HFFc6 (cell line): ENCODE data around the gene LRIT1. TPM values are rescaled to one million over a fixed set of nuclear protein-coding genes. Genes with fewer than 3 reads are reported as not detected.
"Not testable (repeated sequence)": the region's sequence is repeated elsewhere in the genome, so short reads cannot be mapped to it uniquely, and the experiment has no call there.

Experiments
- DNase-seq: peaks from one replicate; pipeline ENCODE4 v3.0.0-alpha.2; 2018
- H3K27ac Mint-ChIP-seq: 2 replicates; pipeline ENCODE4 v1.8.0; 2020; ENCODE audit warnings: mild to moderate bottlenecking, mixed read lengths
- H3K27me3 Mint-ChIP-seq: 2 replicates; pipeline ENCODE4 v1.8.0; 2021; ENCODE audit warnings: mild to moderate bottlenecking, moderate library complexity, mixed read lengths; ENCODE audit not compliant: insufficient read depth
- H3K36me3 Mint-ChIP-seq: 2 replicates; pipeline ENCODE4 v1.8.0; 2021; ENCODE audit warnings: low read depth, mixed read lengths
- H3K4me1 Mint-ChIP-seq: 2 replicates; pipeline ENCODE4 v1.8.0; 2020; ENCODE audit warnings: low read depth, mixed read lengths
- H3K4me3 Mint-ChIP-seq: 2 replicates; pipeline ENCODE4 v1.8.0; 2020; ENCODE audit warnings: mild to moderate bottlenecking, moderate library complexity, mixed read lengths
- H3K9me3 Mint-ChIP-seq: 2 replicates; pipeline ENCODE4 v1.8.0; 2020; ENCODE audit warnings: mild to moderate bottlenecking, mixed read lengths
- long read RNA-seq: library from polyadenylated mRNA; unstranded; transcript quantifications from one replicate; pipeline ENCODE4 v2.0.0, GENCODE V29; 2019
- total RNA-seq, 6 experiments: library from RNA; stranded (reverse); fragmentation: NEBNext Ultra II Directional; extraction: Animal tissue kit (Norgen Biotek cat#: 25700); gene quantifications; 2 replicates in 1 of 6; 3 replicates in 5 of 6; pipeline ENCODE4 v1.2.3, GENCODE V29; 2021
- TF ChIP-seq, protein P1 (sequence below): fragments of 200-600 bp; sonication (generic); IDR thresholded peaks from 2 replicates; pipeline ENCODE4 v1.5.0; 2021; ENCODE audit warnings: antibody characterized with exemption, mild to moderate bottlenecking

Gene LRIT1
- not detected for total RNA-seq
- long read RNA-seq, result 0 reads

DNA sequence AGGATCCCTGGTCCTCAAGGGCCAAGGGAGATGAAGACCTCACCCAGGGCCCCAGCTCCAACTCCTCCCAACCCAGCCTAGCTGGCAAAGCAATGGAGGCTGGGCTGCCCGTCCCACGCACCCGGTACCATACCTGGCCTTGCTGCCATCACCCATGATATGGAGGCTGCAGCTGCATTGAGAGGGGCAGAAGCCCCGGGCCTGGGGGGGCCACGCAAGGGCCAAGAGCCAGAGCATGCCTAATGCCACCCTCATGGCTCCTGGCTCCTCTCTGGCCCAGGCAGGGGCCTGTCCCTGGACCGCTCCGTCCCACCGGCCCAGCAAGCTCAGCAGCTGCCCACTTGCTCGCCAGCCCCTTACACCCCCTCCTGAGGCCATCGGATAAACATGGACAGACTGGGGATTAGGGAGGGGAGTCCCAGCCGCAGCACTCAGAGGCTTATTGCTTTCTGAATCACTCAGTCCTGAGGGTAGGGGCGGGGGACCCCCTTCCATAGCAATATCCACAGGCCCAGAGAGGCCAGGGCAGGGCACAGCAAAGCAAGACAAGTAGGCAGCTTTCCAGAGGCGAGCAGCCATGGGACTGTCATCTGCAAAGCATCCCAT, at the start of gene LRIT1:
LRIT1 (minus strand) TSS at position 362 of the 606 bp plus-strand sequence; CDS start at position 255, 107 bp downstream.
- Mint-ChIP-seq H3K9me3 (no peaks in the 10 kb centered on the region), H3K4me3 (no peak within 1 kb of the TSS), H3K27me3 (peaks cover 14% of the 10 kb centered on the region), H3K4me1 (no peaks in the 10 kb centered on the region), H3K36me3 (no peaks in the 10 kb centered on the region), H3K27ac (no peak within 1 kb of the TSS)
- TF ChIP-seq, protein P1, sequence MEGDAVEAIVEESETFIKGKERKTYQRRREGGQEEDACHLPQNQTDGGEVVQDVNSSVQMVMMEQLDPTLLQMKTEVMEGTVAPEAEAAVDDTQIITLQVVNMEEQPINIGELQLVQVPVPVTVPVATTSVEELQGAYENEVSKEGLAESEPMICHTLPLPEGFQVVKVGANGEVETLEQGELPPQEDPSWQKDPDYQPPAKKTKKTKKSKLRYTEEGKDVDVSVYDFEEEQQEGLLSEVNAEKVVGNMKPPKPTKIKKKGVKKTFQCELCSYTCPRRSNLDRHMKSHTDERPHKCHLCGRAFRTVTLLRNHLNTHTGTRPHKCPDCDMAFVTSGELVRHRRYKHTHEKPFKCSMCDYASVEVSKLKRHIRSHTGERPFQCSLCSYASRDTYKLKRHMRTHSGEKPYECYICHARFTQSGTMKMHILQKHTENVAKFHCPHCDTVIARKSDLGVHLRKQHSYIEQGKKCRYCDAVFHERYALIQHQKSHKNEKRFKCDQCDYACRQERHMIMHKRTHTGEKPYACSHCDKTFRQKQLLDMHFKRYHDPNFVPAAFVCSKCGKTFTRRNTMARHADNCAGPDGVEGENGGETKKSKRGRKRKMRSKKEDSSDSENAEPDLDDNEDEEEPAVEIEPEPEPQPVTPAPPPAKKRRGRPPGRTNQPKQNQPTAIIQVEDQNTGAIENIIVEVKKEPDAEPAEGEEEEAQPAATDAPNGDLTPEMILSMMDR, result no peak
- DNase-seq, result no peak

- Mint-ChIP-seq H3K9me3 (no peaks in the 10 kb centered on the region), H3K4me3 (no peak overlapping the region), H3K36me3 (no peaks in the 10 kb centered on the region), H3K4me1 (peaks cover 5% of the 10 kb centered on the region; the same call in 1 of the 2 replicates), H3K27me3 (peaks cover 2% of the 10 kb centered on the region; the same call in 1 of the 2 replicates), H3K27ac (no peak overlapping the region)
- TF ChIP-seq, protein P1, result no peak
- DNase-seq, result no peak
These were observed 48.9 kb upstream of the LRIT1 start for GRCh38 chr10:84290235-84290634.

- Mint-ChIP-seq H3K4me1 (peaks cover 5% of the 10 kb centered on the region; the same call in 1 of the 2 replicates), H3K9me3 (no peaks in the 10 kb centered on the region), H3K27me3 (peaks cover 2% of the 10 kb centered on the region; the same call in 1 of the 2 replicates), H3K36me3 (no peaks in the 10 kb centered on the region), H3K4me3 (no peak overlapping the region), H3K27ac (no peak overlapping the region)
- no peak for DNase-seq
- TF ChIP-seq, protein P1, result no peak
These were observed 48.3 kb upstream of the LRIT1 start for GRCh38 chr10:84289521-84290200.

- Mint-ChIP-seq H3K36me3 (no peaks in the 10 kb centered on the region), H3K4me1 (no peaks in the 10 kb centered on the region), H3K27ac (no peak overlapping the region)
These were observed 46.8 kb upstream of the LRIT1 start for GRCh38 chr10:84288151-84288550.

DNA sequence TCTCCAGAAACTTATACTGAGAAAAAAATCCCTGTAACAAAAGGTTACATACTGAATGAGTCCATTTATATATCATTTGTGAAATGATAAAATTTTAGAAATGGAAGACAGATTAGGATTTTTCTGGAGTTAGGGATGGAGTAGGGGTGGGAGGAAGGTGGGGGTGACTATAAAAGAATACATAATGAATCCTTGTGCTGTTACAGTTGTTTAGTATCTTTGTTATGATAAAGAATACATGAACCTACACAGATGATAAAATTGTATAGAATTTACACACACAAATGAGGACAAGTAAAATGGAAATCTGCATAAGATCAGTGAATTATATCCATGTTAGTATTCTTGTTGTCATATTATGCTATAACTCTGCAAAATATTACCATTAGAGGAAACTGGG, 45.3 kb upstream of the LRIT1 start:
- H3K27ac Mint-ChIP-seq, result no peak overlapping the region
- TF ChIP-seq, protein P1, result no peak
- no peaks in the 10 kb centered on the region for H3K4me1 Mint-ChIP-seq
- no peaks in the 10 kb centered on the region for H3K9me3 Mint-ChIP-seq
- H3K27me3 Mint-ChIP-seq, result peaks cover 2% of the 10 kb centered on the region; the same call in 1 of the 2 replicates
- no peak overlapping the region for H3K4me3 Mint-ChIP-seq
- no peak for DNase-seq
- H3K36me3 Mint-ChIP-seq, result no peaks in the 10 kb centered on the region

More at GRCh38 chr10:84288151-84288550, 46.8 kb upstream of the LRIT1 start:
- Mint-ChIP-seq H3K4me3 (no peak overlapping the region), H3K27me3 (peaks cover 2% of the 10 kb centered on the region; the same call in 1 of the 2 replicates), H3K9me3 (no peaks in the 10 kb centered on the region)
- DNase-seq, result no peak
- TF ChIP-seq, protein P1, result no peak

DNA sequence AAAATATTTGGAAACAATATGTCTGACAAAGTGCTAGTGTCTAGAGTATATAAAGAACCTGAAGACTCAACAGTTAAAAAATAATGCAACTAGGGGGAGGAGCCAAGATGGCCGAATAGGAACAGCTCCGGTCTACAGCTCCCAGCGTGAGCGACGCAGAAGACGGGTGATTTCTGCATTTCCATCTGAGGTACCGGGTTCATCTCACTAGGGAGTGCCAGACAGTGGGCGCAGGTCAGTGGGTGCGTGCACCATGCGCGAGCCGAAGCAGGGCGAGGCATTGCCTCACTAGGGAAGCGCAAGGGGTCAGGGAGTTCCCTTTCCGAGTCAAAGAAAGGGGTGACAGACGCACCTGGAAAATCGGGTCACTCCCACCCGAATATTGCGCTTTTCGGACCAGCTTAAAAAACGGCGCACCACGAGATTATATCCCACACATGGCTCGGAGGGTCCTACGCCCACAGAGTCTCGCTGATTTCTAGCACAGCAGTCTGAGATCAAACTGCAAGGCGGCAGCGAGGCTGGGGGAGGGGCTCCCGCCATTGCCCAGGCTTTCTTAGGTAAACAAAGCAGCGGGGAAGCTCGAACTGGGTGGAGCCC, 38.6 kb upstream of the LRIT1 start:
- not testable (repeated sequence) for H3K36me3 Mint-ChIP-seq, H3K27me3 Mint-ChIP-seq, H3K9me3 Mint-ChIP-seq, H3K4me1 Mint-ChIP-seq, H3K4me3 Mint-ChIP-seq, DNase-seq, H3K27ac Mint-ChIP-seq
